ENCODE data around the gene WDR7. TPM values are rescaled to one million over a fixed set of nuclear protein-coding genes. Genes with fewer than 3 reads are reported as not detected.

Gene WDR7
- total RNA-seq, 1 donor = 30.7 TPM

DNA sequence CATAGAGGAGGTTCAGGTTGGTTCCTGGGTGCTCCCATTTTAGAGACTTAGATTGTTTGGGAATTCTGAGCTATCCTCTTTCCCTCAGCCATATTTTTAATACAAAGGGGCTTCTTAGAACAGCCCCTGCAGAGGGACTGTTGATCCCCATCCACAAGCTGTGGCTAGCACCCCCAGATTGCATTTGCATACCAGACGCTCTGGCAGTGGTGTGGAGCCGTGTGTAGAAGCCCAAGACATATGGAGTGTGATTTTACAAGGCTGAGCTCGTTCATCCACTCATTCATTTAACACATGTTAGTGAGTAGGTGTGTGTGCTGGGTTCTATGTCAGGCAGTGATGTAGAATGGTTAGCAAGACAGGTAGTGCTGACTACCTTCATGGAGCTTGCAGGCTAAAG lies 329.0 kb downstream of the WDR7 start:
- TF ChIP-seq CTCF (IDR thresholded peaks at IDR 0.05; ENCODE audit: insufficient read depth, low read depth, low read length) = no peak
- no peak overlapping the region for H3K4me3 ChIP-seq (ENCODE audit: low read depth, low read length)
- no peak for DNase-seq (ENCODE audit: low read depth)

DNA sequence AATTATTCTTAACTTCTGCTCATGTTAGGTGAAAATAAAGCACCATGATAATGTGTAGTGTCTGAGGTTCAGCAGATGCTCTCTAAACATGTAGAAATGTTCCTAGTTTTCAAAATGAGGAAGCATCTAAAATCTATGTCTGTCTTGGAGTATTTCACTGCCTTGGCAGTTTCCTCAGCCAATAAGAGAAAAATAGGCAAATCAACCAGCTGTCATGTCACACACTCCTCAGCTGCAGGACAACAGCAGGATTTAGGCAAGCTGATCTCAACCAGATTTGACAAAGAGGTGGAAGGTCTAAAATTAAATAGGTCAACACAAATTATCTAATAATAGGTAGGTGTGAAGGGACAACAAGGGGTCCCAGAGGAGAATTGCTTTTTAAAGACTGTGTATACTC lies 331.6 kb downstream of the WDR7 start:
- no peak for TF ChIP-seq CTCF (IDR thresholded peaks at IDR 0.05; ENCODE audit: insufficient read depth, low read depth, low read length)

GRCh38 chr18:56983275-56983992 lies 332.3 kb downstream of the WDR7 start:
- no peak overlapping the region for H3K4me3 ChIP-seq (ENCODE audit: low read depth, low read length)
- no peak for DNase-seq (ENCODE audit: low read depth)
- TF ChIP-seq CTCF (IDR thresholded peaks at IDR 0.05; ENCODE audit: insufficient read depth, low read depth, low read length) = no peak

More for the DNA sequence above, 331.6 kb downstream of the WDR7 start:
- no peak for DNase-seq (ENCODE audit: low read depth)
- H3K4me3 ChIP-seq (ENCODE audit: low read depth, low read length) = no peak overlapping the region

- no peak overlapping the region for H3K4me3 ChIP-seq (ENCODE audit: low read depth, low read length)
- no peak for TF ChIP-seq CTCF (IDR thresholded peaks at IDR 0.05; ENCODE audit: insufficient read depth, low read depth, low read length)
- no peak for DNase-seq (ENCODE audit: low read depth)
Measured at GRCh38 chr18:56984731-56985130, 333.6 kb downstream of the WDR7 start.

DNA sequence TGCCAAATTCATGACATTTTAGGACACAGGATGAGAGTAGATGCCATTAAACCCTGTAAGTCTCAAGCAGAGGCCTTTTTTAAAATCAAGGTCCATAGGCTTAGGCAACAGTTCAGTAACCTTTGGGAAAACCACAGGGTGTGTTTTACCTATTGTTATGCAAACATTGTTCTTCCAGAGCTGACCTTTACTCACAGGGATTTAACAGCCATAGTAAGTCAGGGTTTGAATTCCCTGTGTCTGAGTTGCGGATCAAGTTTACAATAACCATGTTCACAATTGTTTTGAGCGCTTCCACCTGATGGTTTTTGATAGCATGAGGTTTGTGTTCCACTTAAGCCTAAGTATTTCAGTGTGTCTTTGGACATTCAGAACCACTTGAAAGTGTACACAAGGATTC lies 335.7 kb downstream of the WDR7 start:
- no peak for TF ChIP-seq CTCF (IDR thresholded peaks at IDR 0.05; ENCODE audit: insufficient read depth, low read depth, low read length)
- no peak overlapping the region for H3K4me3 ChIP-seq (ENCODE audit: low read depth, low read length)
- peak; percentile 7 for DNase-seq (ENCODE audit: low read depth)

DNA sequence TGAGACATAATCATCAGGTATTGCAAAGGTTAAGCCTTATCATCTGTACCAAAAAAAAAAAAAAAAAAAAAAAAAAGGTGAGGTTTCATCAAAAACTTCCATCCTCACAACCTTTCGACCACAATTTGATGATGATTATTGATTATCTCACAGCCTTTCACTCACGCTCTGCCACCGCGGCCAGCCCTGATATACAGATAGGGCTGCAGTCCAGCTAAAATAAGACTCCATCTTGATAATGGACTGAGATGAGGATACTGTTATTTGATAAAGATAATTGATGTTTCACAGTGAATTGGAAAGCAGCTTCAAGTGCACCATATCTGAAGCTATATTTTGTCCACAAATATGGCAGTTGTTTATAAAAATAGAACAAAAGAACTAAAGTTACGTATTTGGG lies 336.1 kb downstream of the WDR7 start:
- no peak for DNase-seq (ENCODE audit: low read depth)
- H3K4me3 ChIP-seq (ENCODE audit: low read depth, low read length) = no peak overlapping the region
- no peak for TF ChIP-seq CTCF (IDR thresholded peaks at IDR 0.05; ENCODE audit: insufficient read depth, low read depth, low read length)

DNA sequence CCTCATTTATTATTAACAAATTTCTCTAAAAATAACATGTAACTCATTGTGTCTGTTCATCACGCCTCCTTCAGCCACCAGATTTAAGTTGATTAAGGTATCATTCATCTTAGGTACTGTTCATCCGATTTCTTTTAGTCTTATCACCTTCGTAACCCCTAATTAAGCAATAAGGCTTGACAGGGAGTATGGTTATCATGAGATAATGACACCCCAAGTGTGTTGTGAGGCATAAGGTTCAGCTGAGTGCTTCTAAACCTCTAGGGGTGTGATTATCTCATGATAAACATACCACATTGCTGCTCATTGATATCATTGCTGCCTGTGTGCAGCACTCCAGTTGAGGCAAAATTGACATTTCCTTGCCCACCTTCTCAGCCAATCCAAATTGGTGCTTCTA lies 336.9 kb downstream of the WDR7 start:
- no peak for TF ChIP-seq CTCF (IDR thresholded peaks at IDR 0.05; ENCODE audit: insufficient read depth, low read depth, low read length)
- H3K4me3 ChIP-seq (ENCODE audit: low read depth, low read length) = no peak overlapping the region
- no peak for DNase-seq (ENCODE audit: low read depth)

Measured in fibroblast of villous mesenchyme (primary cell).